Panc1 (cell line): ENCODE data around the gene ATP6V0B. TPM values are rescaled to one million over a fixed set of nuclear protein-coding genes. Genes with fewer than 3 reads are reported as not detected.

Experiments
- ATAC-seq: fragments of 200-7000 bp; cut with Tn5 transposase; 2 replicates; pipeline ENCODE4 v1.9.1; 2020; ENCODE audit warnings: mild to moderate bottlenecking, moderate library complexity
- BruUV-seq: library from RNA; stranded (reverse); fragments of 400-500 nt; replicated peaks from 2 replicates; lab custom pipeline; 2021; lab: Mats Ljungman, UMichigan
- CTCF ChIA-PET: fragments of 300-600 bp; sonication (Branson Sonifier 250); formaldehyde crosslinking; loops from one replicate; lab custom pipeline; 2022; ENCODE audit warnings: antibody characterized with exemption; lab: Charles Lee
- POLR2A ChIA-PET: fragments of 300-600 bp; sonication (Branson Sonifier 250); formaldehyde crosslinking; loops from one replicate; lab custom pipeline; 2022; ENCODE audit warnings: antibody characterized with exemption; lab: Charles Lee
- DNase-seq: peaks from one replicate; pipeline ENCODE4 v3.0.0-alpha.2; 2010; ENCODE audit warnings: low read depth, low spot score
- H3K27ac ChIP-seq: 2 replicates; pipeline ENCODE4 v1.5.1; 2011; ENCODE audit warnings: mild to moderate bottlenecking, low read length, inconsistent platforms
- H3K27me3 ChIP-seq: fragments of 200-500 bp; sonication (Bioruptor generic); 2 replicates; pipeline ENCODE4 v1.6.0; 2014; ENCODE audit warnings: low read length, inconsistent platforms; ENCODE audit not compliant: control insufficient read depth, insufficient read depth
- H3K36me3 ChIP-seq: fragments of 200-500 bp; sonication (Bioruptor generic); 2 replicates; pipeline ENCODE4 v1.5.1; 2014; ENCODE audit warnings: inconsistent platforms, mild to moderate bottlenecking, low read length, moderate library complexity; ENCODE audit not compliant: control insufficient read depth, insufficient read depth
- H3K4me1 ChIP-seq: 2 replicates; pipeline ENCODE4 v1.5.1; 2011; ENCODE audit warnings: inconsistent platforms, mild to moderate bottlenecking, low read length, moderate library complexity; ENCODE audit not compliant: control insufficient read depth, insufficient read depth
- H3K4me3 ChIP-seq, 2 experiments: 2 replicates each; pipeline ENCODE4 v1.5.1; 2011 to 2012; ENCODE audit warnings: low read depth in 2 of 2, low read length in 2 of 2, mild to moderate bottlenecking in 2 of 2, inconsistent platforms in 1 of 2, moderate library complexity in 1 of 2
- H3K9me3 ChIP-seq: fragments of 200-500 bp; sonication (Bioruptor generic); 2 replicates; pipeline ENCODE4 v1.5.1; 2014; ENCODE audit warnings: low read depth, mild to moderate bottlenecking, inconsistent platforms, low read length, moderate library complexity; ENCODE audit not compliant: control insufficient read depth, insufficient read depth
- CTCF ChIP-seq: fragments of 450-650 bp; IDR thresholded peaks from 2 replicates; pipeline ENCODE4 v1.5.1; 2017; ENCODE audit warnings: mild to moderate bottlenecking
- POLR2AphosphoS5 ChIP-seq: IDR thresholded peaks from 2 replicates; pipeline ENCODE4 v1.6.1; 2012; ENCODE audit warnings: mild to moderate bottlenecking, low read depth, low read length, moderate library complexity
- REST ChIP-seq, 2 experiments: IDR thresholded peaks; 2 replicates each; pipeline ENCODE4 v1.6.1; 2011 to 2012; ENCODE audit warnings: low read depth in 2 of 2, control low read depth in 1 of 2, low read length in 1 of 2, mild to moderate bottlenecking in 1 of 2, moderate library complexity in 1 of 2; ENCODE audit not compliant: insufficient read depth in 1 of 2
- SIN3A ChIP-seq: IDR thresholded peaks from 2 replicates; pipeline ENCODE4 v1.6.1; 2012; ENCODE audit warnings: low read depth, mild to moderate bottlenecking, low read length, moderate library complexity, borderline replicate concordance; ENCODE audit not compliant: insufficient read depth
- TCF7L2 ChIP-seq: IDR thresholded peaks from 2 replicates; pipeline ENCODE4 v1.6.1; 2011; ENCODE audit warnings: mild to moderate bottlenecking, low read depth, low read length, inconsistent platforms
- in situ Hi-C: cut with HindIII; loops from 2 replicates; pipeline ENCODE4 v1.10.0; 2016; ENCODE audit warnings: low sequenced_read_pairs, low pct_unique_long_range_greater_than_20kb
- intact Hi-C: fragments of 100-400 bp; cut with micrococcal nuclease; formaldehyde crosslinking; loops from one replicate; pipeline ENCODE4 v1.10.0; 2022; ENCODE audit not compliant: unreplicated experiment
- total RNA-seq: library from RNA; stranded (reverse); gene quantifications from one replicate; pipeline ENCODE4 v1.2.1, GENCODE V29; 2021; ENCODE audit not compliant: unreplicated experiment

The ATP6V0B gene
- total RNA-seq, 1 experiment from 2014 or later, result 134 TPM

- ATAC-seq (no peak), DNase-seq (no peak)
- no TSS peak for BruUV-seq
- no peaks in the 10 kb centered on the region for H3K9me3 ChIP-seq
- no peak overlapping the region for H3K27ac ChIP-seq
- H3K4me1 ChIP-seq, result no peaks in the 10 kb centered on the region
- CTCF ChIA-PET, result no interaction called here
- H3K4me3 ChIP-seq, result no peak overlapping the region
- peaks cover 3% of the 10 kb centered on the region for H3K36me3 ChIP-seq
- TF ChIP-seq SIN3A (no peak), POLR2AphosphoS5 (no peak), TCF7L2 (no peak), REST (IDR thresholded peaks at IDR 0.05; ENCODE audit: insufficient read depth in 1 of 2, low read depth in 2 of 2, low read length in 1 of 2) (no peak), CTCF (no peak)
- H3K27me3 ChIP-seq, result no peaks in the 10 kb centered on the region
- intact Hi-C loops (no loop called here), in situ Hi-C loops (no loop called here)
- POLR2A ChIA-PET, result no interaction called here
Observed at GRCh38 chr1:43962324-43962723, 12.4 kb upstream of the ATP6V0B start.

GRCh38 chr1:43963006-43963405 is 11.8 kb upstream of the ATP6V0B start:
- in situ Hi-C loops (no loop called here), intact Hi-C loops (no loop called here)
- ATAC-seq (no peak), DNase-seq (no peak)
- no peak overlapping the region for H3K27ac ChIP-seq
- no peaks in the 10 kb centered on the region for H3K4me1 ChIP-seq
- H3K36me3 ChIP-seq, result peaks cover 3% of the 10 kb centered on the region
- no peaks in the 10 kb centered on the region for H3K27me3 ChIP-seq
- H3K4me3 ChIP-seq, result no peak overlapping the region
- TF ChIP-seq CTCF (no peak), POLR2AphosphoS5 (no peak), SIN3A (no peak), TCF7L2 (no peak), REST (IDR thresholded peaks at IDR 0.05; ENCODE audit: insufficient read depth in 1 of 2, low read depth in 2 of 2, low read length in 1 of 2) (no peak)
- H3K9me3 ChIP-seq, result no peaks in the 10 kb centered on the region
- CTCF ChIA-PET, result no interaction called here
- POLR2A ChIA-PET, result no interaction called here
- no TSS peak for BruUV-seq
